Spleen (tissue), 11 donors: Measurements from ENCODE around the gene BTBD19. TPM values are rescaled to one million over a fixed set of nuclear protein-coding genes. Genes with fewer than 3 reads are reported as not detected.
A peak's percentile ranks its signal among the peaks of the same experiment; 100 is the strongest.

Experiments
- DNase-seq: peaks from one replicate; pipeline ENCODE4 v3.0.0-alpha.2; 2020
- H3K27ac ChIP-seq, 8 donors: fragments of 200-600 bp; sonication (generic) in 7 of 8; 1 replicate in 4 of 8; 2 replicates in 4 of 8; pipeline versions ENCODE4 v1.5.0 to v1.8.0; 2016 to 2021; ENCODE audit warnings: inconsistent platforms in 4 of 8, mild to moderate bottlenecking in 4 of 8, moderate library complexity in 1 of 8
- H3K27me3 ChIP-seq, 7 donors: fragments of 200-600 bp; sonication (generic) in 6 of 7; replicated peaks in 1 of 7; 1 replicate in 4 of 7; 2 replicates in 3 of 7; pipeline versions ENCODE4 v1.5.0 to v1.8.0; 2016 to 2021; ENCODE audit warnings: inconsistent platforms in 3 of 7, mild to moderate bottlenecking in 1 of 7
- H3K36me3 ChIP-seq, 6 donors: fragments of 200-600 bp; sonication (generic) in 5 of 6; 1 replicate in 4 of 6; 2 replicates in 2 of 6; pipeline versions ENCODE4 v1.5.0 to v1.8.0; 2016 to 2021; ENCODE audit warnings: inconsistent platforms in 2 of 6
- H3K4me1 ChIP-seq, 6 donors: fragments of 200-600 bp; sonication (generic) in 5 of 6; 1 replicate in 3 of 6; 2 replicates in 3 of 6; pipeline versions ENCODE4 v1.5.0 to v1.8.0; 2016 to 2021; ENCODE audit warnings: inconsistent platforms in 3 of 6
- H3K4me3 ChIP-seq, 8 donors: fragments of 200-600 bp; sonication (generic) in 7 of 8; 1 replicate in 4 of 8; 2 replicates in 4 of 8; pipeline versions ENCODE4 v1.5.0 to v1.8.0; 2016 to 2021; ENCODE audit warnings: inconsistent platforms in 4 of 8, mild to moderate bottlenecking in 4 of 8, moderate library complexity in 2 of 8
- H3K9me3 ChIP-seq, 8 donors: fragments of 200-600 bp; sonication (generic) in 7 of 8; 1 replicate in 4 of 8; 2 replicates in 4 of 8; pipeline versions ENCODE4 v1.5.0 to v1.8.0; 2016 to 2021; ENCODE audit warnings: inconsistent platforms in 4 of 8
- CTCF ChIP-seq, 11 experiments: fragments of 200-600 bp in 7 of 11; fragments of 450-650 bp in 4 of 11; sonication (generic) in 4 of 11; IDR thresholded peaks in 8 of 11; conservative IDR thresholded peaks in 3 of 11; 1 replicate in 7 of 11; 2 replicates in 4 of 11; pipeline versions ENCODE4 v1.4.0 to v1.8.0; 2016 to 2021; ENCODE audit warnings: antibody characterized with exemption in 11 of 11, inconsistent platforms in 4 of 11, mild to moderate bottlenecking in 1 of 11
- POLR2A ChIP-seq, 3 donors: fragments of 450-650 bp; IDR thresholded peaks; one replicate each; pipeline ENCODE4 v1.5.1; 2017; ENCODE audit warnings: antibody characterized with exemption in 3 of 3, mild to moderate bottlenecking in 1 of 3
- POLR2AphosphoS5 ChIP-seq, 3 donors: sonication (generic); formaldehyde crosslinking; IDR thresholded peaks; one replicate each; pipeline ENCODE4 v1.5.1; 2017; ENCODE audit warnings: antibody characterized with exemption in 3 of 3
- WGBS, 5 donors: extraction: QIAGEN DNeasy Blood & Tissue Kit in 3 of 5; methylation state at CpG; one replicate each; pipeline versions ENCODE4 v1.1.5 to v1.1.7; 2013 to 2018; 5-methylcytosine and 5-hydroxymethylcytosine counted together
- intact Hi-C: fragments of 100-400 bp; cut with DNase I; formaldehyde crosslinking; loops from one replicate; pipeline ENCODE4 v1.15.0; 2023; ENCODE audit warnings: low total_unique reads
- polyA plus RNA-seq, 3 donors: library from polyadenylated mRNA; stranded (reverse); fragments of 200-250 nt; gene quantifications; one replicate each; pipeline ENCODE4 v1.2.1, GENCODE V29; 2013
- total RNA-seq, 7 donors: library from RNA; depleted of rRNA in 3 of 7; stranded (reverse); fragments of >200 nt in 3 of 7; fragmentation: NEBNext Ultra II Directional in 4 of 7; extraction: Animal tissue kit (Norgen Biotek cat#: 25700) in 4 of 7; gene quantifications; one replicate each; pipeline versions ENCODE4 v1.1.0 to v1.2.1, GENCODE V29; 2016 to 2021
- donor health status: healthy with polysubstance abuse.
- donor health status: DM: no; HTN: no; CAD: no; lungs with moderate emphysema.
- donor health status: DM: no; HTN: no; CAD: no.
- donor health status: Bipolar disorder and iron deficiency.
- donor health status: healthy.
- donor health status: DM: no; HTN: no; CAD: no.
- donor health status: DM: yes; HTN: yes; CAD: no.

BTBD19 gene
- total and polyA plus RNA-seq, 10 donors = 0.73 to 11.9 (median 5.7) TPM

GRCh38 chr1:44786138-44786840 lies 22.0 kb upstream of the BTBD19 start:
- TF ChIP-seq POLR2A (IDR thresholded peaks at IDR 0.05) (no peak), POLR2AphosphoS5 (IDR thresholded peaks at IDR 0.05) (peak; percentile 57 to 85 (median 79)), CTCF (IDR thresholded peaks at IDR 0.05 in 8 of 11, conservative IDR thresholded peaks at IDR 0.05 in 3 of 11) (peak; percentile 91 to 100 (median 98))
- Histone ChIP-seq H3K9me3 (no peaks in the 10 kb centered on the region), H3K36me3 (peaks cover 0 to 11% (median 6%) of the 10 kb centered on the region in 6 donors), H3K27ac (peak overlapping the region; percentile 11 to 82 (median 72)), H3K27me3 (no peaks in the 10 kb centered on the region), H3K4me1 (peaks cover 12 to 44% (median 40%) of the 10 kb centered on the region in 6 donors), H3K4me3 (peak overlapping the region; percentile 18 to 70 (median 48))
- intact Hi-C loops = loop anchor here (5.0 to 10.0 kb wide), 2 partner anchors 36 to 51 kb away; partner anchors contain the start of genes KIF2C and RNU5D-1
- peak; percentile 94 for DNase-seq
- WGBS, 5 donors = 4 to 10% (median 5%) methylated on average over 30 to 49 of the region's 49 CpGs

DNA sequence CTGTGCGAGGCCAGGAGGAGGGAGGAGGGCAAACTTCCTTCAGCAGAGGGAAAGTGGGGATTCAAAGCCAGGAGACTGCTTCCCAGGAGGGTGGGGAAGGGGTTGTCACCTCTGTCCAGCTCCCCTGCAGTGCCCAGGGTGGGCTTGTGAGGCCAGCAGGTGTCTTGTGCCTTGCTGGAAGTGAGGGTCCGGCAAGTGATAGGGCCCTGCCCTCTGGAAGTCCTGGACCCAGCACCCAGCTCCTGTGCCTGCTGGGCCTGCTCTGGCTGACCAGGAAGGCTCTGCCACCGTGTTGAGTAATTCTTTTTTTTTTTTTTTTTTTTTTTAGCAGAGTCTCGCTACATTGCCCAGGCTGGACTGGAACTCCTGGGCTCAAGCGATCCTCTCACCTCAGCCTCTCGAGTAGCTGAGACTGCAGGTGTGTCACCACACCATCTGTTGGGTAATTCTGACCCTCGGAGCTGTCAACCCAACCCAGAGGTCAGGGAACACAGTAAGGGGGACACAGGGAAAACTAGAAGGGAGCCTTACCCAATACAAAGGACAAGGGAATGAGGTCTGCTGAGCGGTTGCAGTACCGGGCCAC lies 21.4 kb upstream of the BTBD19 start:
- Histone ChIP-seq H3K27me3 (no peaks in the 10 kb centered on the region), H3K4me1 (peaks cover 12 to 44% (median 40%) of the 10 kb centered on the region in 6 donors), H3K36me3 (peaks cover 0 to 4% (median under 1%) of the 10 kb centered on the region in 6 donors), H3K4me3 (peak overlapping the region in 4 of 8 donors; percentile 40 to 70 (median 49)), H3K9me3 (no peaks in the 10 kb centered on the region), H3K27ac (peak overlapping the region in 7 of 8 donors; percentile 11 to 82 (median 73))
- intact Hi-C loops = loop anchor here (5.0 to 10.0 kb wide), 2 partner anchors 35 to 52 kb away; partner anchors contain the start of genes KIF2C and RNU5D-1
- WGBS, 5 donors = 66 to 82% (median 75%) methylated on average over 8 to 9 of the region's 9 CpGs
- no peak for TF ChIP-seq POLR2A (IDR thresholded peaks at IDR 0.05)
- TF ChIP-seq POLR2AphosphoS5 (IDR thresholded peaks at IDR 0.05) = no peak
- TF ChIP-seq CTCF (IDR thresholded peaks at IDR 0.05 in 8 of 11, conservative IDR thresholded peaks at IDR 0.05 in 3 of 11) = no peak
- no peak for DNase-seq

DNA sequence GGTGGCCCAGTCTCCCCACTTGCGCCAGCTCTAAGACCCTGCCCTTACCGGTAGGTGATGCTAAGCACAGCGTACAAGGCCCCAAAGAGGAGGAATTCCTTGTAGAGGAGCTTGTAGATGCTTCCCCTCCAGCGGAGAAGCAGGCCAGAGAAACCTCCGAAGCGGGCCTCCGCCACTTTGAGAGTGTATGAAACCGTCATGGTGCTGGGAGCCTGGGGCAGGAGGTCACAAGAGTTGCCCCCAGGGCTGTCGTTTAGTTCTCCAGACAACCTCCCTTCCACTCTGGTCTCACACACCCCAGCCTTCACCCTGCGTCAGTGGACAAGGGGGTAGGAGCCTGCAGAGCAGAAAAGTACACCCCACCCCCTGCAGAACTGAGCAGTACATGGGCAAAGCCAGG lies 20.8 kb upstream of the BTBD19 start:
- Histone ChIP-seq H3K4me3 (no peak overlapping the region), H3K9me3 (no peaks in the 10 kb centered on the region), H3K27me3 (no peaks in the 10 kb centered on the region), H3K4me1 (peaks cover 12 to 44% (median 40%) of the 10 kb centered on the region in 6 donors), H3K27ac (peak overlapping the region in 1 of 8 donors; percentile 5), H3K36me3 (no peaks in the 10 kb centered on the region)
- WGBS, 5 donors = 91 to 98% (median 97%) methylated on average over 10 of the region's 10 CpGs
- intact Hi-C loops = loop anchor here (5.0 to 10.0 kb wide), 2 partner anchors 35 to 53 kb away; partner anchors contain the start of genes KIF2C and RNU5D-1
- no peak for TF ChIP-seq POLR2AphosphoS5 (IDR thresholded peaks at IDR 0.05)
- TF ChIP-seq POLR2A (IDR thresholded peaks at IDR 0.05) = no peak
- no peak for TF ChIP-seq CTCF (IDR thresholded peaks at IDR 0.05 in 8 of 11, conservative IDR thresholded peaks at IDR 0.05 in 3 of 11)
- no peak for DNase-seq
